Mesendoderm (in vitro differentiated cells): Measurements from ENCODE around the gene SUGCT.

Experiments used
- DNase-seq: peaks from one replicate; pipeline ENCODE4 v3.0.0; 2013
- H2AK5ac ChIP-seq: 2 replicates; pipeline ENCODE4 v1.6.1; 2013; ENCODE audit warnings: low read length, inconsistent platforms
- H2BK120ac ChIP-seq: 2 replicates; pipeline ENCODE4 v1.6.1; 2013; ENCODE audit warnings: low read depth, mild to moderate bottlenecking, low read length, moderate library complexity, mixed read lengths
- H2BK15ac ChIP-seq: replicated peaks from 2 replicates; pipeline ENCODE4 v1.6.1; 2013; ENCODE audit warnings: low read depth, mild to moderate bottlenecking, moderate library complexity
- H2BK5ac ChIP-seq: 2 replicates; pipeline ENCODE4 v1.6.1; 2013; ENCODE audit warnings: low read length, inconsistent platforms
- H3K18ac ChIP-seq: 2 replicates; pipeline ENCODE4 v1.6.1; 2013; ENCODE audit warnings: mild to moderate bottlenecking, low read length, mixed read lengths
- H3K23ac ChIP-seq: one replicate; pipeline ENCODE4 v1.6.1; 2013; ENCODE audit warnings: low read length
- H3K27ac ChIP-seq: 2 replicates; pipeline ENCODE4 v1.5.1; 2013; ENCODE audit warnings: low read depth, mild to moderate bottlenecking, inconsistent platforms, low read length, moderate library complexity
- H3K27me3 ChIP-seq: 2 replicates; pipeline ENCODE4 v1.6.1; 2013; ENCODE audit warnings: low read length, control low read depth, mild to moderate bottlenecking, inconsistent platforms; ENCODE audit not compliant: insufficient read depth, poor library complexity
- H3K36me3 ChIP-seq: 2 replicates; pipeline ENCODE4 v1.6.1; 2013; ENCODE audit warnings: low read length, inconsistent platforms; ENCODE audit not compliant: control insufficient read depth, insufficient read depth
- H3K4ac ChIP-seq: one replicate; pipeline ENCODE4 v1.6.1; 2013; ENCODE audit warnings: low read depth, mild to moderate bottlenecking, low read length, moderate library complexity
- H3K4me1 ChIP-seq: 2 replicates; pipeline ENCODE4 v1.6.1; 2013; ENCODE audit warnings: low read depth, low read length, inconsistent platforms; ENCODE audit not compliant: control insufficient read depth
- H3K4me2 ChIP-seq: 2 replicates; pipeline ENCODE4 v1.6.1; 2013; ENCODE audit warnings: low read length
- H3K4me3 ChIP-seq: 2 replicates; pipeline ENCODE4 v1.5.1; 2013; ENCODE audit warnings: mild to moderate bottlenecking, low read length
- H3K56ac ChIP-seq: one replicate; pipeline ENCODE4 v1.6.1; 2013; ENCODE audit warnings: low read length
- H3K79me1 ChIP-seq: 2 replicates; pipeline ENCODE4 v1.6.1; 2013; ENCODE audit warnings: low read length, inconsistent platforms
- H3K79me2 ChIP-seq: 2 replicates; pipeline ENCODE4 v1.6.1; 2013; ENCODE audit warnings: mild to moderate bottlenecking, low read length; ENCODE audit not compliant: control insufficient read depth, insufficient read depth
- H3K9ac ChIP-seq: 2 replicates; pipeline ENCODE4 v1.6.1; 2013; ENCODE audit warnings: low read length, inconsistent platforms
- H4K5ac ChIP-seq: one replicate; pipeline ENCODE4 v1.6.1; 2013; ENCODE audit warnings: low read length
- H4K8ac ChIP-seq: one replicate; pipeline ENCODE4 v1.6.1; 2013; ENCODE audit warnings: low read depth, mild to moderate bottlenecking, control low read depth, low read length, moderate library complexity
- WGBS: extraction: QIAGEN DNeasy Blood & Tissue Kit; methylation state at CpG from one replicate; pipeline ENCODE4 v1.1.7; 2013; ENCODE audit warnings: low lambda C conversion rate, missing lambda C conversion rate; ENCODE audit not compliant: insufficient coverage; ENCODE audit errors: extremely low coverage; 5-methylcytosine and 5-hydroxymethylcytosine counted together

The SUGCT gene

DNA sequence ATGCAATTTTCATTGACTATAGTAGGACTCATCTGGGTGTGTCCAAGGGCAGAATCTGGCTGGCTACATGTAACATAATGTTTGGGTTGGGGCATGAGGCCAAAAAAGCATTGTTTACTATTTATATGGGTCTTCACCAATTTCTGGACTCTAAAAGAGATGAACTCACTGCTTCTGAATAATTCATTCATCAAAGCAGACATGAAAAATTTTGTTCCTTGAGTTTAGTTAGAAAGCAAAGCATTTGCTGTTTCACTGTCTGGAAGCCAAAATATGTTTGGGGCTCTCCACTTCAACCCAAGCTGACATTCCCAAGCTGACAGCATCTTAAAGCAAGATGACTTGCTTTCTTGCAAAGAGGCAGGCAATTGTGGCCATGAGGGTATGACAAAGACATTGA is 670.6 kb downstream of the SUGCT start:
- H2BK120ac ChIP-seq: no peak overlapping the region
- H3K27ac ChIP-seq: no peak overlapping the region
- H3K18ac ChIP-seq: no peak overlapping the region
- H3K9ac ChIP-seq: no peak overlapping the region
- no peak overlapping the region for H3K4me2 ChIP-seq
- H4K5ac ChIP-seq: no peak overlapping the region
- H3K27me3 ChIP-seq: no peaks in the 10 kb centered on the region
- H3K56ac ChIP-seq: no peak overlapping the region
- DNase-seq: no peak
- H4K8ac ChIP-seq: no peak overlapping the region
- H3K79me1 ChIP-seq: no peaks in the 10 kb centered on the region
- H3K23ac ChIP-seq: no peak overlapping the region
- H2BK15ac ChIP-seq: no peak overlapping the region
- no peaks in the 10 kb centered on the region for H3K79me2 ChIP-seq
- no peak overlapping the region for H2AK5ac ChIP-seq
- no peak overlapping the region for H3K4ac ChIP-seq
- H2BK5ac ChIP-seq: no peak overlapping the region
- H3K4me1 ChIP-seq: no peaks in the 10 kb centered on the region
- no peak overlapping the region for H3K4me3 ChIP-seq
- no peaks in the 10 kb centered on the region for H3K36me3 ChIP-seq

DNA sequence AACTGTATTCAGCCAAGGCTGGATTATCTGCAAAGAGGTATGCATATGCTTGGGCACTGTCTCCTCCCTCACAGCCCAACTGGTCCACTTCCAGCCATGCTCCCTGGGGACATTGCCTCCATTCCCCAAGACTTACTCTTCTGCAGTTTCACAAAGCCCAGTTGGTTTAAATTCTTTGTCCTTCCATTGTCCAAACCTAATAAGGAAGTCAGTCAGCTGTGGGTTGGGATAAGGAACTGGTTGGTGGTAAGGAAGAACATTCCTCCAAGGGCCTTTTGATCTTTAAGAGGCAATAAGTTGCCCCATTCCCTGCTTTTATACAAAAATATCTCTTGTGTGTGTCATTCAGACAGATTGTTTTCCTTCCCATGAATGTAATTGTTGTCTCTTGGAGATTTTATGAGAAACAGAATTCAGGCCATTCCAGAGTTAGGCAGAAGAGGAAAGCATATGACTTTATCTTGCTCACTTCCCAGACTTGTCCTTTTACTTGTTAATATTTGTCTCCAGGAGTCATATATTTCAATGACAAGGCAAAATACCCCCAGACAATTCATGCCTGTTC is 673.7 kb downstream of the SUGCT start:
- H2BK120ac ChIP-seq: no peak overlapping the region
- no peak overlapping the region for H3K4me3 ChIP-seq
- H2BK15ac ChIP-seq: no peak overlapping the region
- no peak overlapping the region for H3K4me2 ChIP-seq
- DNase-seq: peak; percentile 4
- no peak overlapping the region for H3K23ac ChIP-seq
- no peaks in the 10 kb centered on the region for H3K27me3 ChIP-seq
- H3K79me1 ChIP-seq: no peaks in the 10 kb centered on the region
- H3K27ac ChIP-seq: no peak overlapping the region
- no peak overlapping the region for H2AK5ac ChIP-seq
- H3K56ac ChIP-seq: no peak overlapping the region
- H4K8ac ChIP-seq: no peak overlapping the region
- H3K9ac ChIP-seq: no peak overlapping the region
- H2BK5ac ChIP-seq: no peak overlapping the region
- no peak overlapping the region for H3K18ac ChIP-seq
- H3K4me1 ChIP-seq: no peaks in the 10 kb centered on the region
- no peaks in the 10 kb centered on the region for H3K79me2 ChIP-seq
- no peak overlapping the region for H3K4ac ChIP-seq
- H3K36me3 ChIP-seq: no peaks in the 10 kb centered on the region
- no peak overlapping the region for H4K5ac ChIP-seq

- Histone ChIP-seq H3K23ac (no peak overlapping the region), H3K9ac (no peak overlapping the region), H3K4me1 (no peaks in the 10 kb centered on the region), H3K4me2 (no peak overlapping the region), H2AK5ac (no peak overlapping the region), H2BK15ac (no peak overlapping the region), H3K27me3 (no peaks in the 10 kb centered on the region), H3K56ac (no peak overlapping the region), H3K79me2 (no peaks in the 10 kb centered on the region), H3K27ac (no peak overlapping the region), H4K5ac (no peak overlapping the region), H4K8ac (no peak overlapping the region), H2BK5ac (no peak overlapping the region), H3K4ac (no peak overlapping the region), H3K79me1 (no peaks in the 10 kb centered on the region), H3K18ac (no peak overlapping the region), H2BK120ac (no peak overlapping the region), H3K4me3 (no peak overlapping the region), H3K36me3 (no peaks in the 10 kb centered on the region)
- DNase-seq: no peak
- WGBS: no CpG with 5 or more reads among the region's 1 CpG
Observed at GRCh38 chr7:40810274-40810673, 675.5 kb downstream of the SUGCT start.

- Histone ChIP-seq H3K4ac (no peak overlapping the region), H3K18ac (no peak overlapping the region), H2BK5ac (no peak overlapping the region), H4K5ac (no peak overlapping the region), H2AK5ac (no peak overlapping the region), H3K4me1 (no peaks in the 10 kb centered on the region), H3K27me3 (no peaks in the 10 kb centered on the region), H3K4me2 (no peak overlapping the region), H2BK15ac (no peak overlapping the region), H3K79me1 (no peaks in the 10 kb centered on the region), H3K9ac (no peak overlapping the region), H3K79me2 (no peaks in the 10 kb centered on the region), H3K36me3 (no peaks in the 10 kb centered on the region), H3K23ac (no peak overlapping the region), H3K27ac (no peak overlapping the region), H4K8ac (no peak overlapping the region), H3K4me3 (no peak overlapping the region), H2BK120ac (no peak overlapping the region), H3K56ac (no peak overlapping the region)
- WGBS: no CpG with 5 or more reads among the region's 1 CpG
- DNase-seq: no peak
Observed at GRCh38 chr7:40811666-40812065, 676.9 kb downstream of the SUGCT start.

GRCh38 chr7:40815022-40815421 is 680.2 kb downstream of the SUGCT start:
- no CpG with 5 or more reads among the region's 2 CpGs for WGBS
- no peak overlapping the region for H3K9ac ChIP-seq
- no peak overlapping the region for H3K27ac ChIP-seq
- no peak overlapping the region for H3K4ac ChIP-seq
- no peak overlapping the region for H2BK120ac ChIP-seq
- no peaks in the 10 kb centered on the region for H3K4me1 ChIP-seq
- no peak overlapping the region for H3K56ac ChIP-seq
- no peaks in the 10 kb centered on the region for H3K27me3 ChIP-seq
- no peak overlapping the region for H4K5ac ChIP-seq
- H2BK5ac ChIP-seq: no peak overlapping the region
- H2BK15ac ChIP-seq: no peak overlapping the region
- no peak overlapping the region for H3K4me2 ChIP-seq
- H3K79me2 ChIP-seq: no peaks in the 10 kb centered on the region
- no peaks in the 10 kb centered on the region for H3K79me1 ChIP-seq
- no peak overlapping the region for H3K18ac ChIP-seq
- no peak overlapping the region for H3K4me3 ChIP-seq
- no peak for DNase-seq
- no peak overlapping the region for H4K8ac ChIP-seq
- H2AK5ac ChIP-seq: no peak overlapping the region
- H3K23ac ChIP-seq: no peak overlapping the region
- no peaks in the 10 kb centered on the region for H3K36me3 ChIP-seq

DNA sequence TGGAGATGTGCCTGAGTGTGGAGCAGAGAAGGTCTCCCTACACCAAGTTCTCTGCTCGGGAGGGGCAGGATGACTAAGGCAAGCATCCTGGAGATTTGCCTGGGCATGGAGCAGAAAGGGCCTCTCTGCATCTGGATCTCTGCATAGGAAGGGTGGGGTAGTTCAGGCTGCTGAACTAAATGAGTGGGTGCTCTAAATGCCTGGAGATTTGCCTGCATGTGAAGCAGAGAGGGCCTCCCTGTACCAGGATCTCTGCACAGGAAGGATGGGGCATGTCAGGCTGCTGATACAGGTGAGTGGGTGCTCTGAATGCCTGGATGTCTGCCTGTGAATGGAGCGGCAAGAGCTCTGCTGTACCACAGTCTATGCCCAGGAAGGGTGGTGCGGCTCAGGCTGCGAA is 680.7 kb downstream of the SUGCT start:
- no peak overlapping the region for H3K4me3 ChIP-seq
- no peak for DNase-seq
- no CpG with 5 or more reads among the region's 4 CpGs for WGBS

More for the DNA sequence above, 680.7 kb downstream of the SUGCT start:
- Histone ChIP-seq H2AK5ac (no peak overlapping the region), H3K9ac (no peak overlapping the region), H3K56ac (no peak overlapping the region), H3K4me1 (no peaks in the 10 kb centered on the region), H2BK15ac (no peak overlapping the region), H3K4ac (no peak overlapping the region), H3K27me3 (no peaks in the 10 kb centered on the region), H3K79me2 (no peaks in the 10 kb centered on the region), H3K23ac (no peak overlapping the region), H3K18ac (no peak overlapping the region), H3K27ac (no peak overlapping the region), H4K8ac (no peak overlapping the region), H2BK5ac (no peak overlapping the region), H3K36me3 (no peaks in the 10 kb centered on the region), H2BK120ac (no peak overlapping the region), H4K5ac (no peak overlapping the region), H3K79me1 (no peaks in the 10 kb centered on the region), H3K4me2 (no peak overlapping the region)
